Upper lobe of left lung (tissue), 6 donors: ENCODE results near the gene STOM. TPM values are rescaled to one million over a fixed set of nuclear protein-coding genes. Genes with fewer than 3 reads are reported as not detected.
A peak's percentile ranks its signal among the peaks of the same experiment; 100 is the strongest.

ENCODE experiments used
- ATAC-seq, 2 donors: fragments of 200-7000 bp; cut with Tn5 transposase; one replicate each; pipeline ENCODE4 v1.9.1; 2022; ENCODE audit warnings: mild to moderate bottlenecking in 2 of 2, moderate library complexity in 2 of 2; ENCODE audit not compliant: low FRiP score in 2 of 2
- DNase-seq, 2 donors: peaks; one replicate each; pipeline ENCODE4 v3.0.0-alpha.2; 2019 to 2020
- H3K27ac ChIP-seq, 4 donors: fragments of 200-600 bp; sonication (generic); one replicate each; pipeline ENCODE4 v1.5.1; 2016 to 2019
- H3K27me3 ChIP-seq, 4 donors: fragments of 200-600 bp; sonication (generic); one replicate each; pipeline ENCODE4 v1.5.1; 2017 to 2019
- H3K36me3 ChIP-seq, 4 donors: fragments of 200-600 bp; sonication (generic); one replicate each; pipeline ENCODE4 v1.5.1; 2016 to 2019
- H3K4me1 ChIP-seq, 4 donors: fragments of 200-600 bp; sonication (generic); one replicate each; pipeline ENCODE4 v1.5.1; 2018 to 2019
- H3K4me3 ChIP-seq, 4 donors: fragments of 200-600 bp; sonication (generic); one replicate each; pipeline ENCODE4 v1.5.1; 2017 to 2019; ENCODE audit warnings: mild to moderate bottlenecking in 2 of 4, moderate library complexity in 1 of 4
- H3K9me3 ChIP-seq, 4 donors: fragments of 200-600 bp; sonication (generic); one replicate each; pipeline ENCODE4 v1.5.1; 2018 to 2019
- CTCF ChIP-seq, 6 experiments: fragments of 450-650 bp in 4 of 6; fragments of 200-600 bp in 2 of 6; sonication (generic) in 2 of 6; IDR thresholded peaks; one replicate each; pipeline ENCODE4 v1.5.1; 2016 to 2019; ENCODE audit warnings: antibody characterized with exemption in 6 of 6
- EP300 ChIP-seq, 4 donors: sonication (generic); formaldehyde crosslinking; IDR thresholded peaks; one replicate each; pipeline ENCODE4 v1.5.1; 2017; ENCODE audit warnings: antibody characterized with exemption in 4 of 4, control low read depth in 2 of 4
- POLR2A ChIP-seq, 4 donors: fragments of 450-650 bp; IDR thresholded peaks; one replicate each; pipeline ENCODE4 v1.5.1; 2016 to 2017; ENCODE audit warnings: antibody characterized with exemption in 4 of 4, mild to moderate bottlenecking in 2 of 4
- POLR2AphosphoS5 ChIP-seq, 2 donors: sonication (generic); formaldehyde crosslinking; IDR thresholded peaks; one replicate each; pipeline ENCODE4 v1.5.1; 2017; ENCODE audit warnings: antibody characterized with exemption in 2 of 2
- WGBS, 2 donors: methylation state at CpG; one replicate each; pipeline ENCODE4 v1.1.5; 2017 to 2018; 5-methylcytosine and 5-hydroxymethylcytosine counted together
- total RNA-seq, 6 donors: library from RNA; depleted of rRNA in 4 of 6; stranded (reverse); fragments of >200 nt in 4 of 6; gene quantifications; one replicate each; pipeline versions ENCODE4 v1.1.0 to v1.2.1, GENCODE V29; 2016 to 2021
- donor health status: DM: no; HTN: no; CAD: no; lungs with moderate emphysema.
- donor health status: DM: no; HTN: yes; CAD: no; lungs with severe emphysema.

Gene STOM
- total RNA-seq, 6 donors from 2014 or later = 96.4 to 480 (median 362) TPM

- WGBS, 2 donors = 67 to 79% methylated on average over 6 to 7 of the region's 7 CpGs
- H3K27ac ChIP-seq = peak overlapping the region; percentile 92 to 97 (median 96)
- H3K4me3 ChIP-seq = no peak overlapping the region
- TF ChIP-seq POLR2A (IDR thresholded peaks at IDR 0.05) (no peak), POLR2AphosphoS5 (IDR thresholded peaks at IDR 0.05) (no peak), EP300 (IDR thresholded peaks at IDR 0.05) (no peak), CTCF (IDR thresholded peaks at IDR 0.05) (no peak)
- DNase-seq = no peak
- peaks cover 66 to 76% (median 71%) of the 10 kb centered on the region in 4 donors for H3K4me1 ChIP-seq
- no peaks in the 10 kb centered on the region for H3K9me3 ChIP-seq
- H3K27me3 ChIP-seq = no peaks in the 10 kb centered on the region
- no peaks in the 10 kb centered on the region for H3K36me3 ChIP-seq
- no peak for ATAC-seq
Observed at GRCh38 chr9:121289772-121290370, 80.2 kb downstream of the STOM start.

GRCh38 chr9:121289026-121289771 lies 80.9 kb downstream of the STOM start:
- Histone ChIP-seq H3K4me3 (no peak overlapping the region), H3K4me1 (peaks cover 66 to 76% (median 71%) of the 10 kb centered on the region in 4 donors), H3K27ac (peak overlapping the region; percentile 92 to 97 (median 96)), H3K36me3 (no peaks in the 10 kb centered on the region), H3K9me3 (no peaks in the 10 kb centered on the region), H3K27me3 (no peaks in the 10 kb centered on the region)
- TF ChIP-seq POLR2AphosphoS5 (IDR thresholded peaks at IDR 0.05) (peak in 1 of 2 donors; percentile 38), EP300 (IDR thresholded peaks at IDR 0.05) (no peak), POLR2A (IDR thresholded peaks at IDR 0.05) (peak in 1 of 4 donors; percentile 51), CTCF (IDR thresholded peaks at IDR 0.05) (no peak)
- ATAC-seq (peak; percentile 60 to 81), DNase-seq (peak in 1 of 2 donors; percentile 77)
- 29 to 32% methylated on average over 10 of the region's 10 CpGs for WGBS, 2 donors

Other genes with a start within 250 kb of the STOM start
- 10 to 100 TPM; 21.3 to 90.8 (median 77.4) TPM for gene RAB14, start 168.4 kb downstream of the STOM start, total RNA-seq
- gene GSN, start 102.1 kb downstream of the STOM start, total RNA-seq = 100 to 1,000 TPM; 217 to 935 (median 648) TPM
- 10 to 100 TPM in 1 of 6 donors, 1 to 10 TPM in 5; 6.3 to 12.3 (median 8.1) TPM for gene GGTA1, start 129.6 kb upstream of the STOM start, total RNA-seq